ENCODE results near the gene NHSL2.

- TF ChIP-seq EP300 (IDR thresholded peaks at IDR 0.05) = no peak
- TF ChIP-seq CTCF (IDR thresholded peaks at IDR 0.05) = no peak
- no peak for TF ChIP-seq POLR2A (IDR thresholded peaks at IDR 0.05)
- TF ChIP-seq POLR2AphosphoS5 (IDR thresholded peaks at IDR 0.05) = no peak
These were observed 204.2 kb downstream of the NHSL2 start for GRCh38 chrX:72114807-72115206.

Data from gastroesophageal sphincter (tissue), 3 donors.